Measurements from ENCODE around the gene KRTCAP3. TPM values are rescaled to one million over a fixed set of nuclear protein-coding genes. Genes with fewer than 3 reads are reported as not detected.

The KRTCAP3 gene
- total RNA-seq, 4 donors from 2014 or later, result 22.2 to 28.0 (median 25.6) TPM

DNA sequence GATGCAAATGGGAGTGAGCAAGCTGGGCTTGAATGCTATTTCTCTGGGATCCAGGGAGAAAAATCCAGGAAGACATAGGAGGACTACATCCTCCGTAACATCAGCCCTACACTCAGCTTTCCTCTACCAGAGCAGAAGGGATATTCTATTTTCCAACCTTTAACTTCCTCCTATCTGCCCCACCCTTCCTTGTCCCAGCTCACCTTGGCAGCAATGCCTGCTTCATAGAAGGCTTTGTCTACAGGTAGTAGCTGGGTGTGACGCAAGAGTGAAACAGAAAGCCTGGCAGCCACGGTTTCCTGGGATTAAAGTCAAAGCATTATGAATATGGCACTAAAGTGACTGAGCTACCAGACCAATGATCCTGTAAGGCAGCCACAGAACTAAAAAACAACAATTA is 3.9 kb downstream of the KRTCAP3 start:
- intact Hi-C loops (cut with DNase I; ENCODE audit: low total_unique reads), result no loop called here
- 46 to 59% methylated on average over 3 of the region's 3 CpGs for WGBS, 2 donors

GRCh38 chr2:27448381-27448780 is 6.2 kb downstream of the KRTCAP3 start:
- H3K4me3 ChIP-seq (ENCODE audit: low read depth, poor library complexity, severe bottlenecking), result no peak overlapping the region
- DNase-seq (ENCODE audit: low spot score in 2 of 2), result no peak
- intact Hi-C loops (cut with DNase I; ENCODE audit: low total_unique reads), result no loop called here
- WGBS, 2 donors, result 58 to 94% methylated on average over 3 of the region's 3 CpGs
- no peak for TF ChIP-seq POLR2A (IDR thresholded peaks at IDR 0.05)
- TF ChIP-seq, protein P1, sequence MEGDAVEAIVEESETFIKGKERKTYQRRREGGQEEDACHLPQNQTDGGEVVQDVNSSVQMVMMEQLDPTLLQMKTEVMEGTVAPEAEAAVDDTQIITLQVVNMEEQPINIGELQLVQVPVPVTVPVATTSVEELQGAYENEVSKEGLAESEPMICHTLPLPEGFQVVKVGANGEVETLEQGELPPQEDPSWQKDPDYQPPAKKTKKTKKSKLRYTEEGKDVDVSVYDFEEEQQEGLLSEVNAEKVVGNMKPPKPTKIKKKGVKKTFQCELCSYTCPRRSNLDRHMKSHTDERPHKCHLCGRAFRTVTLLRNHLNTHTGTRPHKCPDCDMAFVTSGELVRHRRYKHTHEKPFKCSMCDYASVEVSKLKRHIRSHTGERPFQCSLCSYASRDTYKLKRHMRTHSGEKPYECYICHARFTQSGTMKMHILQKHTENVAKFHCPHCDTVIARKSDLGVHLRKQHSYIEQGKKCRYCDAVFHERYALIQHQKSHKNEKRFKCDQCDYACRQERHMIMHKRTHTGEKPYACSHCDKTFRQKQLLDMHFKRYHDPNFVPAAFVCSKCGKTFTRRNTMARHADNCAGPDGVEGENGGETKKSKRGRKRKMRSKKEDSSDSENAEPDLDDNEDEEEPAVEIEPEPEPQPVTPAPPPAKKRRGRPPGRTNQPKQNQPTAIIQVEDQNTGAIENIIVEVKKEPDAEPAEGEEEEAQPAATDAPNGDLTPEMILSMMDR (IDR thresholded peaks at IDR 0.05), result no peak

More for the DNA sequence above, 3.9 kb downstream of the KRTCAP3 start:
- TF ChIP-seq, protein P1 (IDR thresholded peaks at IDR 0.05), result no peak
- TF ChIP-seq POLR2A (IDR thresholded peaks at IDR 0.05), result no peak
- no peak overlapping the region for H3K4me3 ChIP-seq (ENCODE audit: low read depth, poor library complexity, severe bottlenecking)
- peak; percentile 65 to 87 for DNase-seq (ENCODE audit: low spot score in 2 of 2)

DNA sequence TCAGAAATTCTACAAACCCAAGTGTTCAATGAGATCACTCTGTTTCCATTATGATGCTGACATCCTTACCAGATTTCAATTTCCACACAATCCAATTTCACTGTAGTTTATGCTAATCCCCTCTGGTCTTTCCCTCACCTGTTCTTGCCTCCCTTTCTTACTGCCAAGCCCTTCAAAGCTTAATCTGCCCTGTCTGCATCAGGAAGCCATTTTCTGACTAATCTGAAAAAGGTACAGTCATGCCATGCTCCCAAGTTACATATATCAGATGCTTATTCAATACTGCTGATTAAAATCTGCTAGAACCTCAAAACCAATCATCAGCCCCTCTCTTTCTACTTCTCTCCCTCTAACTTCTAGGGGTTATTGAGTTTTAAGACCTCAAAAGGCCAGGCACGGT is 8.9 kb downstream of the KRTCAP3 start:
- no peak overlapping the region for H3K4me3 ChIP-seq (ENCODE audit: low read depth, poor library complexity, severe bottlenecking)
- TF ChIP-seq, protein P1 (IDR thresholded peaks at IDR 0.05), result no peak
- no peak for TF ChIP-seq POLR2A (IDR thresholded peaks at IDR 0.05)
- DNase-seq (ENCODE audit: low spot score in 2 of 2), result no peak
- intact Hi-C loops (cut with DNase I; ENCODE audit: low total_unique reads), result no loop called here
- WGBS, 2 donors, result 88 to 91% methylated on average over 1 of the region's 1 CpG

- WGBS, 2 donors, result 94 to 95% methylated on average over 7 of the region's 7 CpGs
- DNase-seq (ENCODE audit: low spot score in 2 of 2), result no peak
- no peak overlapping the region for H3K4me3 ChIP-seq (ENCODE audit: low read depth, poor library complexity, severe bottlenecking)
- intact Hi-C loops (cut with DNase I; ENCODE audit: low total_unique reads), result no loop called here
- TF ChIP-seq POLR2A (IDR thresholded peaks at IDR 0.05), result no peak
- TF ChIP-seq, protein P1 (IDR thresholded peaks at IDR 0.05), result no peak
Measured at GRCh38 chr2:27453968-27454367, 11.8 kb downstream of the KRTCAP3 start.

GRCh38 chr2:27461118-27461517 is 18.9 kb downstream of the KRTCAP3 start:
- H3K4me3 ChIP-seq (ENCODE audit: low read depth, poor library complexity, severe bottlenecking), result no peak overlapping the region
- no peak for DNase-seq (ENCODE audit: low spot score in 2 of 2)
- intact Hi-C loops (cut with DNase I; ENCODE audit: low total_unique reads), result no loop called here
- TF ChIP-seq, protein P1 (IDR thresholded peaks at IDR 0.05), result no peak
- TF ChIP-seq POLR2A (IDR thresholded peaks at IDR 0.05), result no peak
- WGBS, 2 donors, result 91 to 93% methylated on average over 8 of the region's 8 CpGs

- intact Hi-C loops (cut with DNase I; ENCODE audit: low total_unique reads), result no loop called here
- no peak for DNase-seq (ENCODE audit: low spot score in 2 of 2)
- no peak overlapping the region for H3K4me3 ChIP-seq (ENCODE audit: low read depth, poor library complexity, severe bottlenecking)
- TF ChIP-seq, protein P1 (IDR thresholded peaks at IDR 0.05), result no peak
- TF ChIP-seq POLR2A (IDR thresholded peaks at IDR 0.05), result no peak
- 97 to 98% methylated on average over 7 of the region's 7 CpGs for WGBS, 2 donors
Measured at GRCh38 chr2:27464443-27464842, 22.3 kb downstream of the KRTCAP3 start.
